Loucy (cell line): ENCODE results near the gene NDE1.

Experiments used
- H2AFZ ChIP-seq: fragments of 200-600 bp; sonication (generic); 2 replicates; pipeline ENCODE4 v1.6.0; 2016; ENCODE audit warnings: antibody characterized with exemption, mild to moderate bottlenecking, low read length, moderate library complexity
- H3F3A ChIP-seq: fragments of 200-600 bp; 2 replicates; pipeline ENCODE4 v1.6.0; 2016; ENCODE audit warnings: antibody characterized with exemption, low read depth, mild to moderate bottlenecking
- H3K27me3 ChIP-seq: fragments of 200-600 bp; sonication (generic); 2 replicates; pipeline ENCODE4 v1.6.1; 2014; ENCODE audit warnings: low read length, mild to moderate bottlenecking; ENCODE audit not compliant: insufficient read depth, poor library complexity, severe bottlenecking
- H3K36me3 ChIP-seq: fragments of 200-600 bp; sonication (generic); 2 replicates; pipeline ENCODE4 v1.6.1; 2016; ENCODE audit warnings: low read length; ENCODE audit not compliant: insufficient read depth
- H3K4me1 ChIP-seq: fragments of 200-600 bp; sonication (generic); 2 replicates; pipeline ENCODE4 v1.5.1; 2014; ENCODE audit warnings: low read length, mild to moderate bottlenecking; ENCODE audit not compliant: insufficient read depth, poor library complexity, severe bottlenecking
- H3K4me2 ChIP-seq: fragments of 200-600 bp; sonication (generic); 2 replicates; pipeline ENCODE4 v1.6.0; 2014; ENCODE audit warnings: antibody characterized with exemption, low read length, low read depth, mild to moderate bottlenecking; ENCODE audit not compliant: poor library complexity, severe bottlenecking
- H3K4me3 ChIP-seq: fragments of 200-600 bp; sonication (generic); 2 replicates; pipeline ENCODE4 v1.5.1; 2014; ENCODE audit warnings: low read length, mild to moderate bottlenecking, mixed read lengths; ENCODE audit not compliant: poor library complexity, severe bottlenecking
- H3K79me2 ChIP-seq: fragments of 200-600 bp; sonication (generic); 2 replicates; pipeline ENCODE4 v1.6.1; 2014; ENCODE audit warnings: low read length; ENCODE audit not compliant: insufficient read depth
- H3K9ac ChIP-seq: fragments of 200-600 bp; sonication (generic); 2 replicates; pipeline ENCODE4 v1.6.0; 2014; ENCODE audit warnings: mild to moderate bottlenecking, low read depth, low read length, moderate library complexity; ENCODE audit not compliant: poor library complexity, severe bottlenecking
- H3K9me2 ChIP-seq: fragments of 200-600 bp; sonication (generic); replicated peaks from 2 replicates; pipeline ENCODE4 v1.6.1; 2016; ENCODE audit warnings: low read depth, low read length, mixed read lengths
- H3K9me3 ChIP-seq: fragments of 200-600 bp; sonication (generic); 2 replicates; pipeline ENCODE4 v1.6.1; 2014; ENCODE audit warnings: mild to moderate bottlenecking, antibody characterized with exemption, low read length, low read depth; ENCODE audit not compliant: insufficient read depth
- H4K20me1 ChIP-seq: fragments of 200-600 bp; sonication (generic); 2 replicates; pipeline ENCODE4 v1.6.0; 2014; ENCODE audit warnings: antibody characterized with exemption, low read length, mild to moderate bottlenecking; ENCODE audit not compliant: insufficient read depth, poor library complexity, severe bottlenecking
- CTCF ChIP-seq: fragments of 200-600 bp; sonication (generic); conservative IDR thresholded peaks from 2 replicates; pipeline ENCODE4 v1.5.1; 2014; ENCODE audit warnings: mild to moderate bottlenecking, antibody characterized with exemption, low read length
- EZH2phosphoT487 ChIP-seq: fragments of 200-600 bp; IDR thresholded peaks from 2 replicates; pipeline ENCODE4 v1.6.1; 2018; ENCODE audit warnings: antibody characterized with exemption, mild to moderate bottlenecking, moderate library complexity, borderline replicate concordance

NDE1 gene

DNA sequence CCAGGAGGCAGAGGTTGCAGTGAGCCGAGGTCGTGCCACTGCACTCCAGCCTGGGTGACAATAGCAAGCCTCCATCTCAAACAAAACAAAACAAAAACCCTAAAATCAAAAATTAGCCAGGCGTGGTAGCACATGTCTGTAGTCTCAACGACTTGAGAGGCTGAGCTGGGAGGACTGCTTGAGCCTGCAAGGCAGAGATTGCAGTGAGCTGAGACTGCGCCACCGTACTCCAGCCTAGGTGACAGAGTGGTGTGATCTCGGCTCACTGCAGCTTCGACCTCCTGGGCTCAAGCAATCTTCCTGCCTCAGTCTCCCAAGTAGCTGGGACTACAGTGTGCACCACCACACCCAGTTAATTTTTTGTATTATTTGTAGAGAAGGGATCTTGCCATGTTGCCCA lies 119.2 kb downstream of the NDE1 start:
- Histone ChIP-seq H3K79me2 (no peaks in the 10 kb centered on the region), H4K20me1 (no peaks in the 10 kb centered on the region), H3K9me2 (no peaks in the 10 kb centered on the region), H2AFZ (no peak overlapping the region), H3K36me3 (no peaks in the 10 kb centered on the region), H3F3A (no peaks in the 10 kb centered on the region), H3K27me3 (no peaks in the 10 kb centered on the region), H3K4me2 (no peak overlapping the region), H3K9me3 (no peaks in the 10 kb centered on the region), H3K4me3 (no peak overlapping the region), H3K9ac (no peak overlapping the region), H3K4me1 (peaks cover 4% of the 10 kb centered on the region)
- no peak for TF ChIP-seq CTCF
- TF ChIP-seq EZH2phosphoT487 = no peak

DNA sequence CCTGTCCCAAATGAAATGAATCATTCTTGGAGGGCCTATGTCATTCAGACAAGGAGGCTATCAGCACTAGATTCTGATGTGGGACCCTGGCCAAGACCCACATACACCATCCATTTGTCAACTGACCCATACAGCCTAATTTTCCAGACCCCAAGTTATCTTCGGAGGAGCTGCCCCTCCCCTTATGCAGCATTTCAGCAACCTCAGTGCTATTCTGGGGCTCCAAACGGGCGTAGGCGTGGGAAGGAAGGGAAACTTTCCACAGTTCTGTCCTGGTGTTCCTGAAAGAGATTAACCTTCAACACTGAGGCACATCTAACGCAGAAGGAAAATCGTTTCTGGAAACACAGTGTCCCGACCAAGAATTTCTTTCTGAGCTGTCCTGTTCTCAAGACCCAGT lies 120.1 kb downstream of the NDE1 start:
- Histone ChIP-seq H3K9ac (no peak overlapping the region), H3K9me2 (no peaks in the 10 kb centered on the region), H3K79me2 (no peaks in the 10 kb centered on the region), H3K4me1 (peaks cover 4% of the 10 kb centered on the region), H3K36me3 (no peaks in the 10 kb centered on the region), H3K4me3 (no peak overlapping the region), H3F3A (no peaks in the 10 kb centered on the region), H3K27me3 (no peaks in the 10 kb centered on the region), H4K20me1 (no peaks in the 10 kb centered on the region), H3K9me3 (no peaks in the 10 kb centered on the region), H2AFZ (no peak overlapping the region), H3K4me2 (no peak overlapping the region)
- TF ChIP-seq EZH2phosphoT487 (no peak), CTCF (no peak)

GRCh38 chr16:15770512-15770911 lies 120.5 kb downstream of the NDE1 start:
- no peak overlapping the region for H2AFZ ChIP-seq
- H3K9me2 ChIP-seq = no peaks in the 10 kb centered on the region
- H3K9me3 ChIP-seq = no peaks in the 10 kb centered on the region
- H4K20me1 ChIP-seq = no peaks in the 10 kb centered on the region
- H3K4me2 ChIP-seq = no peak overlapping the region
- H3F3A ChIP-seq = no peaks in the 10 kb centered on the region
- no peaks in the 10 kb centered on the region for H3K27me3 ChIP-seq
- no peak overlapping the region for H3K9ac ChIP-seq
- TF ChIP-seq EZH2phosphoT487 (no peak), CTCF (no peak)
- H3K36me3 ChIP-seq = no peaks in the 10 kb centered on the region
- no peak overlapping the region for H3K4me3 ChIP-seq
- H3K4me1 ChIP-seq = peaks cover 4% of the 10 kb centered on the region
- H3K79me2 ChIP-seq = no peaks in the 10 kb centered on the region
